Measurements from ENCODE around the gene NHLRC4.
A peak's percentile ranks its signal among the peaks of the same experiment; 100 is the strongest.

The NHLRC4 gene

DNA sequence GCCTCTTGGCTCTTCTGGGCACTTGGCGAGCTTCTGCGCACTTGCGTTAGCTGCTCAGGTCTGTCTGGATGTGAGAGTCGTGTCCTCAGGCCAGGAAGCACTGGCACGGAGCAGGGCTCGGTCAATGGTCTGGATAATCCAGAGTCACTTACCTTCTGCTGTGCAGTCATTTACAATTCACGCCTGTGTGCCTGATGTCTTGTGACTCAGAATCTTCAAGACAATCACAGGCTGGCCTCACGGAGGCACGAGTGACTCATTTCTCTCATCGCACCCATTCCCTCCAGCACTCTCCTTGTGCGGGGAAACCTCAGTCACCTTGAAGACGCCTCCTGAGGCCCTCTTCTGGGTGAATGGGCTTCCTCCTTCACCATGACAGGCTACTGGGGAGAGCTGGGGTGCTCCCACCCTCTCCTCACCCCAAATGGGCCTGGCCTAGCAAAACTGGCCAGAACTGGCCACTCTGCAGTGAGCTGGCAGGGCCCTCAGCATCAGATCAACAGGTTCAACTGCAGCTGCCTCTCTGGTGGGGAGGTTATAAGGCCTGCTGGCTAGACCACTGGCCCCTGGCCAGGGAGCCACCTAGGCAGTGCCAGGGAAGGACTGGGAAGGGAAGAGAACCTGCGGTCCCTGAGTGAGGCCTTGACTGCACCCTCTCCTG lies 41.2 kb upstream of the NHLRC4 start:
- Histone ChIP-seq H3K9me3 (no peaks in the 10 kb centered on the region), H3K4me1 (no peaks in the 10 kb centered on the region; the same call in 1 of the 2 replicates), H3K4me3 (ENCODE audit: low read depth, low read length) (peak overlapping the region; percentile 90), H3K36me3 (peaks cover 14% of the 10 kb centered on the region), H3K27me3 (no peaks in the 10 kb centered on the region)
- peak; percentile 33 for DNase-seq
- TF ChIP-seq, protein P1, sequence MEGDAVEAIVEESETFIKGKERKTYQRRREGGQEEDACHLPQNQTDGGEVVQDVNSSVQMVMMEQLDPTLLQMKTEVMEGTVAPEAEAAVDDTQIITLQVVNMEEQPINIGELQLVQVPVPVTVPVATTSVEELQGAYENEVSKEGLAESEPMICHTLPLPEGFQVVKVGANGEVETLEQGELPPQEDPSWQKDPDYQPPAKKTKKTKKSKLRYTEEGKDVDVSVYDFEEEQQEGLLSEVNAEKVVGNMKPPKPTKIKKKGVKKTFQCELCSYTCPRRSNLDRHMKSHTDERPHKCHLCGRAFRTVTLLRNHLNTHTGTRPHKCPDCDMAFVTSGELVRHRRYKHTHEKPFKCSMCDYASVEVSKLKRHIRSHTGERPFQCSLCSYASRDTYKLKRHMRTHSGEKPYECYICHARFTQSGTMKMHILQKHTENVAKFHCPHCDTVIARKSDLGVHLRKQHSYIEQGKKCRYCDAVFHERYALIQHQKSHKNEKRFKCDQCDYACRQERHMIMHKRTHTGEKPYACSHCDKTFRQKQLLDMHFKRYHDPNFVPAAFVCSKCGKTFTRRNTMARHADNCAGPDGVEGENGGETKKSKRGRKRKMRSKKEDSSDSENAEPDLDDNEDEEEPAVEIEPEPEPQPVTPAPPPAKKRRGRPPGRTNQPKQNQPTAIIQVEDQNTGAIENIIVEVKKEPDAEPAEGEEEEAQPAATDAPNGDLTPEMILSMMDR (IDR thresholded peaks at IDR 0.05; ENCODE audit: low read depth, low read length) = no peak

DNA sequence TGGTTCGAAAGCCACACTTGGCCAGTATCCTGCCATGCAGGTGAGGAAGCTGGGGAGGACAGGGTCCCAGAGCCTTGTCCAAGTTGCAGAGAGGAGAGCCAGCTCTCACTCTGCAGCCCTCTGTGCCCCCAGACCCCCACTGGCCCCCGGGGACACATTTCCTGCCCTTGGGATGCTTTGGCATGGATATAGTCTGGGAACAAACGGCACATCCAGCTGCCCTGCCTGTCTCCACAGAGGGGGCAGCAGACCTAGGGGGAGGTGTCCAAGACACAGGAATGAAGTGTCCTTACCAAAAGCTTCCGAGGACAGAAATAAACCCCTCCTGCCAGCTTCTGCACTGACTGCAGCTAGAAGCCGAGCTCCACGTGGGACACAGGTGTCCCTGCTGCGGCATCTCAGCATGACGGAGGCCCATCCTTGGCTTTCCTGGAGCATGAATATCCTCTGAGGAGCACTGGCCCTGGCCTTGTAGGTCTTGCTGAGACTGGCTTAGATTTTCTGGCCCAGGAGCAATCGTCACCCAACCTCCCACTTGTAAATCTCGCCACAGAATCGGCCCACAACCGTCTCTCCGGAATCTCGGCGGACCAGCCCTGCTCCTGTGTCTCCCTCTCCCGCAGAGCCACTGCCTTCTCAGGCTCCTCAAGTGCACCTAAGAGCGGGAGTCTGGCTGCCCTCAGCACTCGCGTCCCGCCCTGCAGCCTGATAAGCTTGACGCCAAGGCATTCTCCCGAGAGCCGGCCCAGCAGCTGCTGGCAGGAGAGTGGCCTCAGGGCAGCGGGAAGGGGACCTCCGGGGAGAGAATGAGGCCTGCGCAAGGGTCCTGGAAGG lies 40.4 kb upstream of the NHLRC4 start:
- Histone ChIP-seq H3K4me1 (no peaks in the 10 kb centered on the region; the same call in 1 of the 2 replicates), H3K27me3 (no peaks in the 10 kb centered on the region), H3K36me3 (peaks cover 12% of the 10 kb centered on the region), H3K4me3 (ENCODE audit: low read depth, low read length) (peak overlapping the region; percentile 90), H3K9me3 (no peaks in the 10 kb centered on the region)
- peak; percentile 75 for DNase-seq
- TF ChIP-seq, protein P1 (IDR thresholded peaks at IDR 0.05; ENCODE audit: low read depth, low read length) = no peak

DNA sequence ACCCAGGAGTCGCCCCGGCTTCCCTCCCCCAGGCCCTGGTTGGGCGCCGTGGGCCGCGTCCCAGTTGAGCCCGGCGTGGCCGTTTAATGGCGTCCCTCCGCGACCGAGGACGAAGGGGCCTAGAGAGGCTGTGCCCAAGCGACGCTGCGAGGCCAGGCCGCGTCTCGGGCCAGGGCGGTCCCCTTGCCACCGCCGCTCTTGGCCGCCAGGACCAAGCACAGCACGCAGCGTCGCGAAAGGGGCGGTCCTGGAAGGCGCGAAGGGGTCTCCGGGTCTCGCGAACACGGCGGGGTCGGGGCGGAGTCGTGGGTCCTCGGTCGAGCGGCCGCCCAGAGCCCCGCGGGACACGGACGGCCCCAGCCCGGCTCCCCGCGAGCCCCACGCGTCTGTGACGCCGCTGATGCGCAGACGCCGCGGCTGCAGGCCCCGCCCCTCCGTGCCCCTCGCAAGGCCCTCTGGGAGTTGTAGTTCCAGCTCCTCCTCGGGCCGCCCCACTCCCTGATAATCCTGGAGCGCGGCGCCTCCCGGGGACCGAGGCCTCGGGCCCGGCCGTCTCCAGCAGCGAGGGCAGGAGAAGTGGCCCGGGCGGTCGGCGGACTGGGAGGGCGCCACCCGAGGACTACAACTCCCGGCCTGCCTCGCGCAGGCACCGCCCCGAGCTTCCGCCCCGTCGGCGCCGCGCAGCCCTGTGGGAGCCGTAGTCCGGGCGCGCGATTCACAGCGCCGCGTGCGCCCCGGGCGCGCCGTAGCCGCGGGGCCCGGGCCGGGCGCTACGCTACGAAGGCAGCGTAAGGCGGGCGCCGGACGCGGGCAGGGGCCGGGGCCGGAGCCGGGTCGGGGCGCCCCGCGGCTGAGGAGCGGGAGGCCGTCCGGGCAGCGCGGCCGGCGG lies 39.5 kb upstream of the NHLRC4 start, which contains the start of gene CAPN15:
CAPN15 (plus strand) TSS at position 698 of the 889 bp plus-strand sequence. CDS start 19,127 bp downstream, outside the sequence.
- Histone ChIP-seq H3K36me3 (peaks cover 12% of the 10 kb centered on the region), H3K9me3 (no peaks in the 10 kb centered on the region), H3K4me3 (ENCODE audit: low read depth, low read length) (peak within 1 kb of the TSS; percentile 90), H3K4me1 (no peaks in the 10 kb centered on the region; the same call in 1 of the 2 replicates), H3K27me3 (no peaks in the 10 kb centered on the region)
- DNase-seq = peak; percentile 93
- TF ChIP-seq, protein P1 (IDR thresholded peaks at IDR 0.05; ENCODE audit: low read depth, low read length) = no peak

DNA sequence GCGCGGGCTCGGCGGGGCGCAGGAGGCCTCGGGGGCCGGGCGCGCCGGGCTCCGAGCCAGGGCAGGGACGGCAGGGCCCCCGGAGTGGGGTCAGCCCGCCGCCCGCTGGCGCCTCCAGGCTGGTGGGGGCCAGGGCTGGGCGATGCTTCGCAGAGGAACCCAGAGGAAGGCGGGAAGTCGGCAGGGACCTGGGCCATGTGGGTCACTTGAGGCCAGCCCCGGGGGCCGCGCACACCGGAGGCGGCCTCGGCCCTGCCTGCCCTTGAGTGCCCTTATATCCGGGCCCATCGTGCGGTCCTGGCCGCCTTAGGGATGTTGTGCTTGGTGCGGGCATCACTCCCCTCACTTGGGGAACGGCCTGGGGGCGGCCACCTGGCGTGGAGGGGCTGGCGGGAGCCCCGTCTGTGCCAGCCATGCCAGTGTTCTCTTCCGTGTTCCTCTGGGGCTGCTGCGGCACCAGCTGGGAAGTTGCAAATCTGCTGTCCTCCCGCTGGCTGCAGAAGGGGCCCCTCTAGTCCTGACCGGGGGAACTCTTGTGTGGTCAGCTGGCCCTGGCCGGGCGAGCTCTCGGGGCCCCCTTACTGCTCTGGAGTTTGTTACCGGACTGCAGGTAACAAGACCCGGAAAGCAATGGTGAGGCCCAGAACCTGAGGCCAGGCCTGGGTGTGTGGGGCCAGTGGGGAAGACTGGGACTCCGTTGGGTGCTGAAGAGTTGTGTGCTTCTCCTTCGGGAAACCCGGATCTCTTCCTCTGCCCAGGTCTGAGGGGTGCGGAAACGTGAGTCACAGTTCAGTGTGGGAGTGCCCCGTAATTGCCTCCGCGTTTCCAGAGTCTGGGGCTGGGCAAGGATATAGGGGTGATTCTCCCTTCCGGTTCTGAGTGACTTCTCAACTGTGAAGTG lies 38.4 kb upstream of the NHLRC4 start:
- no peaks in the 10 kb centered on the region; the same call in 1 of the 2 replicates for H3K4me1 ChIP-seq
- H3K4me3 ChIP-seq (ENCODE audit: low read depth, low read length) = peak overlapping the region; percentile 88
- no peaks in the 10 kb centered on the region for H3K9me3 ChIP-seq
- DNase-seq = peak; percentile 48
- peaks cover 14% of the 10 kb centered on the region for H3K36me3 ChIP-seq
- H3K27me3 ChIP-seq = no peaks in the 10 kb centered on the region
- TF ChIP-seq, protein P1 (IDR thresholded peaks at IDR 0.05; ENCODE audit: low read depth, low read length) = no peak

DNA sequence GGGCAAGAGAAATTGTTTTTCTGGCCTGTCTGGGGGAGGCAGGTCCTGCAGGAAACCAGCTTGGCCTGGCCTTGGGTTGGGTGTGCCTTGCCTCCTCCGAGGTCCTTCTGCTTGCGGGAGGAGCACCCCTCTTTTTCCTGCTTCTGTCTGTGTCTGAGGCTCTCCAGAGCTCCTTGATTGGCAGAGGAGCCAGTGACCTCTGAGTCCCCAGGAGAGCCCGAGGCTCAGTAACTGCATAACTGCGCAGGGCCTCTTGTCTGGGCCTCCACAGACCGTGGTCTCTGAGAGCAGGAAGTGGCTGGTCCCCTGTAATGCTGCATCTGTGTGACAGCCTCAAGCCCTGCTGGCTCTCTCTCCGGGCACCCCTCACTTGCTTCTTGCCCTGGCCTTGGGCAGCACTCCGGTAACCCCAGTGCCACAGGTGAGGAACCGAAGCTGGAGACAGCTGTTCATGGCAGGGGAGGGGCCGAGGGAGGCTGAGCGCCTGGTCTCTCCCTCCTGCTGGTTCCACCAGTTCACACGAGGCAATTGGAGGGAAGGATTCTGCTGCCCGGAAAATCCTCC lies 37.7 kb upstream of the NHLRC4 start:
- H3K4me1 ChIP-seq = no peaks in the 10 kb centered on the region; the same call in 1 of the 2 replicates
- peaks cover 21% of the 10 kb centered on the region for H3K36me3 ChIP-seq
- no peak for DNase-seq
- H3K27me3 ChIP-seq = no peaks in the 10 kb centered on the region
- H3K4me3 ChIP-seq (ENCODE audit: low read depth, low read length) = peak overlapping the region; percentile 88
- no peaks in the 10 kb centered on the region for H3K9me3 ChIP-seq
- TF ChIP-seq, protein P1 (IDR thresholded peaks at IDR 0.05; ENCODE audit: low read depth, low read length) = no peak

Measured in BE2C (cell line).